Mammary epithelial cell (primary cell): ENCODE measurements around the gene MYPOP.

Source experiments
- CTCF ChIP-seq, 2 donors: IDR thresholded peaks in 1 of 2; conservative IDR thresholded peaks in 1 of 2; 2 replicates each; pipeline ENCODE4 v1.5.1; 2011 to 2012; ENCODE audit warnings: inconsistent platforms in 2 of 2, low read length in 2 of 2, mild to moderate bottlenecking in 2 of 2, control low read depth in 1 of 2, low read depth in 1 of 2; ENCODE audit not compliant: insufficient read depth in 1 of 2; ENCODE audit errors: extremely low read depth in 1 of 2
- EZH2 ChIP-seq: IDR thresholded peaks from 2 replicates; pipeline ENCODE4 v1.6.1; 2012; ENCODE audit warnings: low read length, inconsistent platforms, borderline replicate concordance

DNA sequence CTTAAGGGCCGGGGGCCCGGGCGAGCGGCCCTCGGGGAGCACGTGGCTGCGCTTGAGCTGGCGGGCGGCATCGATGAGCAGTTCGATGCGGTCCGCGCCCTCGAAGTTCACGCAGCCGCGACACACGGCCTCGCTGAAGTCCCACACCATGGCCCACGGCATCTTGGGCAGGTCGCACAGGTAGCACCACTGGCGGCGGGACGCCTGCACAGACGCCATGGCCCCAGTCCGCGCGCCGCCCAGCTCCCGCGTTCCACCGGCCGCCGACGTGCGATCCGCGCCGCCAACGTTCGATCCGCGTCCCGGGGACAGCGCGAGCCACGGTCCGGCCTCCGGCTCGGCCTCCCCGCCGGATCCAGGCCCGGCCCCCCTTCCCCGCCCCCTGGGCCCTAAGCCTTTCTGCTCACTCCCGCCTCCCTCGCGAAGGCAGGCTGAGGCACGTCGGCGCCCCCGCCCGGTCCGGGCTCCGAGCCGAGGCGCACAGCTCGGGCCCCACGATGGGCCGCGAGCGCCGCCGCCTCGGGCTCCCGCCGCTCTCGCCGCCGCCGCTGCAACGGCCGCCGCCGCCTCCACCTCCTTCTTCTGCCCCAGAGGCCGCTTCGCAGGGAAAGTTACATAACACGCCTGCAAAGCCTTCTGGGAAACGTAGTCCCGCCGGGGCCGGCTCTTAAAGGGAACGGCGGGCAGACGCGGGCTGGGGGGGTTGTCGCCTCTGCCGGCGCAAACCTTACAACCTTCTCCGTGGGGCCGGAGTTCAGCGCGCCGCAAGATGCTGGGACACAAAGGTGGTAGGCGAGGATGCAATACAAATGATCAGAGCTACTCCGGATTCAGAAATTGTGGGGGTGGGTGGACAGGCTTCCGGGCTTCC lies 16.6 kb downstream of the MYPOP start, which contains the start of gene IRF2BP1:
- no peak for TF ChIP-seq EZH2
- TF ChIP-seq CTCF (conservative IDR thresholded peaks at IDR 0.05 in 1 of 2, IDR thresholded peaks at IDR 0.05 in 1 of 2; ENCODE audit: extremely low read depth in 1 of 2, insufficient read depth in 1 of 2, low read depth in 1 of 2, low read length in 2 of 2) = no peak
